IMR-90 (cell line): ENCODE measurements around the gene ACE. TPM values are rescaled to one million over a fixed set of nuclear protein-coding genes. Genes with fewer than 3 reads are reported as not detected.

ENCODE experiments used
- ATAC-seq: fragments of 200-7000 bp; cut with Tn5 transposase; 2 replicates; pipeline ENCODE4 v1.9.1; 2020; ENCODE audit warnings: low read depth, mild to moderate bottlenecking, moderate library complexity
- BruUV-seq: library from RNA; stranded (reverse); fragments of 400-500 nt; replicated peaks from 2 replicates; lab custom pipeline; 2021; lab: Mats Ljungman, UMichigan
- CTCF ChIA-PET: fragments of 300-600 bp; formaldehyde crosslinking; extraction: SDS; loops from one replicate; lab custom pipeline; 2021; ENCODE audit warnings: antibody characterized with exemption; lab: Yijun Ruan, JAX
- POLR2A ChIA-PET: fragments of 300-600 bp; sonication (Branson Sonifier 250); formaldehyde crosslinking; loops from one replicate; lab custom pipeline; 2022; ENCODE audit warnings: antibody characterized with exemption; ENCODE audit not compliant: unreplicated experiment; lab: Charles Lee
- DNase-seq: peaks from one replicate; pipeline ENCODE4 v3.0.0; 2013
- H2AFZ ChIP-seq: replicated peaks from 2 replicates; pipeline ENCODE3; 2013; ENCODE audit warnings: low read length, mild to moderate bottlenecking; ENCODE audit not compliant: poor library complexity
- H2AK5ac ChIP-seq: 2 replicates; pipeline ENCODE4 v1.6.1; 2013; ENCODE audit warnings: low read depth, low read length, inconsistent platforms
- H2AK9ac ChIP-seq: replicated peaks from 2 replicates; pipeline ENCODE3; 2013; ENCODE audit warnings: mild to moderate bottlenecking, low read depth, low read length, moderate library complexity; ENCODE audit not compliant: poor library complexity
- H2BK120ac ChIP-seq: 2 replicates; pipeline ENCODE4 v1.6.1; 2013; ENCODE audit warnings: low read depth, low read length, inconsistent platforms
- H2BK15ac ChIP-seq: 3 replicates; pipeline ENCODE4 v1.6.1; 2013; ENCODE audit warnings: low read depth, low read length, inconsistent platforms
- H2BK20ac ChIP-seq: 2 replicates; pipeline ENCODE4 v1.6.1; 2013; ENCODE audit warnings: low read depth, mild to moderate bottlenecking, inconsistent platforms, low read length, moderate library complexity
- H2BK5ac ChIP-seq: 2 replicates; pipeline ENCODE4 v1.6.1; 2013; ENCODE audit warnings: mild to moderate bottlenecking, low read depth, low read length, inconsistent platforms; ENCODE audit not compliant: poor library complexity, severe bottlenecking
- H3K14ac ChIP-seq: replicated peaks from 2 replicates; pipeline ENCODE4 v1.6.1; 2013; ENCODE audit warnings: low read depth, low read length, inconsistent platforms
- H3K18ac ChIP-seq: 2 replicates; pipeline ENCODE4 v1.6.1; 2013; ENCODE audit warnings: low read depth, low read length, control low read depth
- H3K23ac ChIP-seq: 2 replicates; pipeline ENCODE4 v1.6.1; 2013; ENCODE audit warnings: low read depth, low read length, inconsistent platforms
- H3K27ac ChIP-seq: 2 replicates; pipeline ENCODE4 v1.5.1; 2013; ENCODE audit warnings: mild to moderate bottlenecking, control low read depth, low read length; ENCODE audit not compliant: insufficient read depth
- H3K27me3 ChIP-seq: 2 replicates; pipeline ENCODE4 v1.6.1; 2013; ENCODE audit warnings: low read length; ENCODE audit not compliant: control insufficient read depth, insufficient read depth
- H3K36me3 ChIP-seq: 2 replicates; pipeline ENCODE4 v1.6.1; 2013; ENCODE audit warnings: low read length, mixed read lengths; ENCODE audit not compliant: control insufficient read depth, insufficient read depth
- H3K4ac ChIP-seq: 2 replicates; pipeline ENCODE4 v1.6.1; 2013; ENCODE audit warnings: low read depth, low read length, inconsistent platforms
- H3K4me1 ChIP-seq: 2 replicates; pipeline ENCODE4 v1.6.1; 2013; ENCODE audit warnings: low read length, mixed read lengths; ENCODE audit not compliant: control insufficient read depth, insufficient read depth
- H3K4me2 ChIP-seq: 2 replicates; pipeline ENCODE4 v1.6.1; 2013; ENCODE audit warnings: low read depth, mild to moderate bottlenecking, control low read depth, low read length, moderate library complexity
- H3K4me3 ChIP-seq: 2 replicates; pipeline ENCODE4 v1.5.1; 2013; ENCODE audit warnings: low read depth, mild to moderate bottlenecking, control low read depth, low read length, moderate library complexity; ENCODE audit not compliant: insufficient read depth
- H3K56ac ChIP-seq: 2 replicates; pipeline ENCODE4 v1.6.1; 2013; ENCODE audit warnings: low read length, inconsistent platforms; ENCODE audit not compliant: insufficient read depth; ENCODE audit errors: extremely low read depth
- H3K79me1 ChIP-seq, 2 experiments: 2 replicates each; pipeline ENCODE4 v1.6.1; 2013; ENCODE audit warnings: low read length in 2 of 2, inconsistent platforms in 1 of 2, low read depth in 1 of 2
- H3K9ac ChIP-seq: 2 replicates; pipeline ENCODE4 v1.6.1; 2013; ENCODE audit warnings: low read depth, low read length, control low read depth
- H3K9me1 ChIP-seq: 2 replicates; pipeline ENCODE4 v1.6.1; 2013; ENCODE audit warnings: low read length, inconsistent platforms; ENCODE audit not compliant: insufficient read depth
- H3K9me3 ChIP-seq: 2 replicates; pipeline ENCODE4 v1.6.1; 2013; ENCODE audit warnings: low read length; ENCODE audit not compliant: control insufficient read depth, insufficient read depth
- H4K20me1 ChIP-seq: 2 replicates; pipeline ENCODE4 v1.6.1; 2013; ENCODE audit warnings: low read length, inconsistent platforms; ENCODE audit not compliant: insufficient read depth
- H4K5ac ChIP-seq: 2 replicates; pipeline ENCODE4 v1.6.1; 2013; ENCODE audit warnings: mild to moderate bottlenecking, low read depth, low read length, control low read depth
- H4K8ac ChIP-seq, 2 experiments: 2 replicates each; pipeline ENCODE4 v1.6.1; 2013; ENCODE audit warnings: low read depth in 2 of 2, low read length in 2 of 2, control low read depth in 1 of 2, inconsistent platforms in 1 of 2
- H4K91ac ChIP-seq: 2 replicates; pipeline ENCODE4 v1.6.1; 2013; ENCODE audit warnings: low read depth, low read length, inconsistent platforms; ENCODE audit not compliant: insufficient read depth
- CEBPB ChIP-seq: IDR thresholded peaks from 2 replicates; pipeline ENCODE4 v1.6.1; 2012; ENCODE audit warnings: low read depth, low read length, improper control_type of control experiment
- CHD1 ChIP-seq: IDR thresholded peaks from 2 replicates; pipeline ENCODE4 v1.6.1; 2012; ENCODE audit warnings: low read depth, low read length, improper control_type of control experiment
- FOS ChIP-seq: fragments of 150-350 bp; IDR thresholded peaks from 2 replicates; pipeline ENCODE4 v1.6.1; 2016; ENCODE audit warnings: low read depth, low read length
- MAFK ChIP-seq: IDR thresholded peaks from 2 replicates; pipeline ENCODE4 v1.6.1; 2012; ENCODE audit warnings: low read depth, low read length, improper control_type of control experiment
- MAZ ChIP-seq: IDR thresholded peaks from 2 replicates; pipeline ENCODE4 v1.6.1; 2012; ENCODE audit warnings: low read depth, mild to moderate bottlenecking, low read length, improper control_type of control experiment, moderate library complexity, borderline replicate concordance
- MXI1 ChIP-seq: IDR thresholded peaks from 2 replicates; pipeline ENCODE4 v1.6.1; 2012; ENCODE audit warnings: low read depth, mild to moderate bottlenecking, low read length, moderate library complexity, borderline replicate concordance
- NFE2L2 ChIP-seq: fragments of 150-350 bp; IDR thresholded peaks from 2 replicates; pipeline ENCODE4 v1.6.1; 2016; ENCODE audit warnings: low read depth, mild to moderate bottlenecking, low read length
- POLR2A ChIP-seq: IDR thresholded peaks from 2 replicates; pipeline ENCODE4 v1.6.1; 2012; ENCODE audit warnings: mild to moderate bottlenecking, low read depth, low read length
- RAD21 ChIP-seq: IDR thresholded peaks from 2 replicates; pipeline ENCODE4 v1.6.1; 2012; ENCODE audit warnings: low read length, improper control_type of control experiment
- RCOR1 ChIP-seq: IDR thresholded peaks from 2 replicates; pipeline ENCODE4 v1.6.1; 2012; ENCODE audit warnings: mild to moderate bottlenecking, low read length, improper control_type of control experiment; ENCODE audit not compliant: insufficient replicate concordance
- SMC3 ChIP-seq: fragments of 150-350 bp; IDR thresholded peaks from 2 replicates; pipeline ENCODE4 v1.6.1; 2016; ENCODE audit warnings: low read depth, mild to moderate bottlenecking, antibody characterized with exemption, low read length, moderate library complexity
- WGBS, 2 experiments: methylation state at CpG; one replicate each; pipeline versions ENCODE4 v1.1.5 to v1.1.7; 2013; ENCODE audit warnings: missing lambda C conversion rate in 2 of 2; ENCODE audit not compliant: insufficient read length in 1 of 2; ENCODE audit errors: extremely low coverage in 2 of 2; 5-methylcytosine and 5-hydroxymethylcytosine counted together
- dilution Hi-C: fragments of 300-500 bp; cut with HindIII; formaldehyde crosslinking; loops from one replicate; pipeline ENCODE4 v1.14.3; 2018; ENCODE audit warnings: low sequenced_read_pairs; ENCODE audit not compliant: unreplicated experiment
- in situ Hi-C: fragments of 300-500 bp; cut with MboI; formaldehyde crosslinking; loops from 3 replicates; pipeline ENCODE4 v1.14.3; 2019; ENCODE audit warnings: low sequenced_read_pairs, inconsistent platforms, mixed read lengths
- intact Hi-C: fragments of 100-400 bp; cut with micrococcal nuclease; formaldehyde crosslinking; loops from 2 replicates; pipeline ENCODE4 v1.10.0; 2022
- polyA plus RNA-seq, 3 experiments: library from polyadenylated mRNA; depleted of rRNA; stranded (reverse); fragments of >200 nt; gene quantifications; 2 replicates each; pipeline ENCODE4 v1.2.3, GENCODE V29; 2012; ENCODE audit warnings: low replicate concordance in 1 of 3
- total RNA-seq: library from RNA; depleted of rRNA; stranded (reverse); fragments of >200 nt; gene quantifications from 2 replicates; pipeline ENCODE4 v1.2.3, GENCODE V29; 2012
- TF ChIP-seq, protein P1 (sequence below): fragments of 150-350 bp; IDR thresholded peaks from 2 replicates; pipeline ENCODE4 v1.6.1; 2016; ENCODE audit warnings: low read depth, mild to moderate bottlenecking, low read length, moderate library complexity, borderline replicate concordance
- TF ChIP-seq, protein P2 (sequence below): conservative IDR thresholded peaks from 2 replicates; pipeline ENCODE4 v1.5.1; 2012; ENCODE audit warnings: mild to moderate bottlenecking, low read depth, low read length, improper control_type of control experiment
- TF ChIP-seq, protein P3 (sequence below): fragments of 150-350 bp; IDR thresholded peaks from 2 replicates; pipeline ENCODE4 v1.6.1; 2017; ENCODE audit warnings: mild to moderate bottlenecking, antibody characterized with exemption, low read length, low read depth

The ACE gene
- total and polyA plus RNA-seq, 2 of the 4 experiments (the other 2 are of a cell fraction), result 1.4 to 5.8 TPM

DNA sequence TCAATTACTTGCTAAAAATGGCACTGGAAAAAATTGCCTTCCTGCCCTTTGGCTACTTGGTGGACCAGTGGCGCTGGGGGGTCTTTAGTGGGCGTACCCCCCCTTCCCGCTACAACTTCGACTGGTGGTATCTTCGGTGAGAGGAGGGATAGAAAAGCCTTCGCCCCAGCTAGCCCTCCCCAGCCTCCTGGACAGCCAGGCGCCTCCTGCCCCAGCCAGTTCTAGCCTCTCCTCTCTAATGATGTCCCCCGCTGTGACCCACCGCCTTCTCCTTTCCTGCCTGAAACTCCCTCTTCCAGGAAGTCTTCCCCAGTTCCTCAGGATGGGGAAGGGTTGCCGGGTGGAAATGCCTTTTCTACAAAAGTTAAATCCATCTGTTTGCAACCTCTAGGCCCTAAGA, 6.2 kb downstream of the ACE start:
- no peak for DNase-seq
- H2AK5ac ChIP-seq, result no peak overlapping the region
- no peak overlapping the region for H2BK15ac ChIP-seq
- no peak overlapping the region for H3K56ac ChIP-seq
- no peak overlapping the region for H2AFZ ChIP-seq
- H3K4me1 ChIP-seq, result peaks cover 4% of the 10 kb centered on the region
- no peaks in the 10 kb centered on the region for H3K9me3 ChIP-seq
- no peak overlapping the region for H3K9ac ChIP-seq
- intact Hi-C loops (no loop called here), in situ Hi-C loops (no loop called here), dilution Hi-C loops (no loop called here)
- H3K4me2 ChIP-seq, result no peak overlapping the region
- H2BK5ac ChIP-seq, result no peak overlapping the region
- no peak overlapping the region for H4K5ac ChIP-seq
- no peak overlapping the region for H2BK20ac ChIP-seq
- H2BK120ac ChIP-seq, result no peak overlapping the region
- H3K27ac ChIP-seq, result no peak overlapping the region
- ATAC-seq, result no peak
- TF ChIP-seq MXI1, result no peak
- TF ChIP-seq FOS, result no peak
- TF ChIP-seq, protein P1, sequence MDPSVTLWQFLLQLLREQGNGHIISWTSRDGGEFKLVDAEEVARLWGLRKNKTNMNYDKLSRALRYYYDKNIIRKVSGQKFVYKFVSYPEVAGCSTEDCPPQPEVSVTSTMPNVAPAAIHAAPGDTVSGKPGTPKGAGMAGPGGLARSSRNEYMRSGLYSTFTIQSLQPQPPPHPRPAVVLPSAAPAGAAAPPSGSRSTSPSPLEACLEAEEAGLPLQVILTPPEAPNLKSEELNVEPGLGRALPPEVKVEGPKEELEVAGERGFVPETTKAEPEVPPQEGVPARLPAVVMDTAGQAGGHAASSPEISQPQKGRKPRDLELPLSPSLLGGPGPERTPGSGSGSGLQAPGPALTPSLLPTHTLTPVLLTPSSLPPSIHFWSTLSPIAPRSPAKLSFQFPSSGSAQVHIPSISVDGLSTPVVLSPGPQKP, result no peak
- no peak for TF ChIP-seq RCOR1
- no peak for TF ChIP-seq MAZ
- TF ChIP-seq, protein P2, sequence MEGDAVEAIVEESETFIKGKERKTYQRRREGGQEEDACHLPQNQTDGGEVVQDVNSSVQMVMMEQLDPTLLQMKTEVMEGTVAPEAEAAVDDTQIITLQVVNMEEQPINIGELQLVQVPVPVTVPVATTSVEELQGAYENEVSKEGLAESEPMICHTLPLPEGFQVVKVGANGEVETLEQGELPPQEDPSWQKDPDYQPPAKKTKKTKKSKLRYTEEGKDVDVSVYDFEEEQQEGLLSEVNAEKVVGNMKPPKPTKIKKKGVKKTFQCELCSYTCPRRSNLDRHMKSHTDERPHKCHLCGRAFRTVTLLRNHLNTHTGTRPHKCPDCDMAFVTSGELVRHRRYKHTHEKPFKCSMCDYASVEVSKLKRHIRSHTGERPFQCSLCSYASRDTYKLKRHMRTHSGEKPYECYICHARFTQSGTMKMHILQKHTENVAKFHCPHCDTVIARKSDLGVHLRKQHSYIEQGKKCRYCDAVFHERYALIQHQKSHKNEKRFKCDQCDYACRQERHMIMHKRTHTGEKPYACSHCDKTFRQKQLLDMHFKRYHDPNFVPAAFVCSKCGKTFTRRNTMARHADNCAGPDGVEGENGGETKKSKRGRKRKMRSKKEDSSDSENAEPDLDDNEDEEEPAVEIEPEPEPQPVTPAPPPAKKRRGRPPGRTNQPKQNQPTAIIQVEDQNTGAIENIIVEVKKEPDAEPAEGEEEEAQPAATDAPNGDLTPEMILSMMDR, result no peak
- no peak for TF ChIP-seq POLR2A
- no peak for TF ChIP-seq NFE2L2
- TF ChIP-seq RAD21, result no peak
- TF ChIP-seq CEBPB, result no peak
- TF ChIP-seq CHD1, result no peak
- no peak for TF ChIP-seq MAFK
- no peak for TF ChIP-seq SMC3
- TF ChIP-seq, protein P3, sequence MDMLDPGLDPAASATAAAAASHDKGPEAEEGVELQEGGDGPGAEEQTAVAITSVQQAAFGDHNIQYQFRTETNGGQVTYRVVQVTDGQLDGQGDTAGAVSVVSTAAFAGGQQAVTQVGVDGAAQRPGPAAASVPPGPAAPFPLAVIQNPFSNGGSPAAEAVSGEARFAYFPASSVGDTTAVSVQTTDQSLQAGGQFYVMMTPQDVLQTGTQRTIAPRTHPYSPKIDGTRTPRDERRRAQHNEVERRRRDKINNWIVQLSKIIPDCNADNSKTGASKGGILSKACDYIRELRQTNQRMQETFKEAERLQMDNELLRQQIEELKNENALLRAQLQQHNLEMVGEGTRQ, result no peak
- H4K91ac ChIP-seq, result no peak overlapping the region
- ChIA-PET CTCF (interaction anchor here (1.4 kb wide), 1 partner anchor 129 kb away, joined by 4 read pairs; no protein-coding TSS in a partner anchor), POLR2A (no interaction called here)
- H3K36me3 ChIP-seq, result no peaks in the 10 kb centered on the region
- H2AK9ac ChIP-seq, result no peak overlapping the region
- BruUV-seq, result no TSS peak
- no peak overlapping the region for H3K18ac ChIP-seq
- no peaks in the 10 kb centered on the region for H4K20me1 ChIP-seq
- no peaks in the 10 kb centered on the region for H3K79me1 ChIP-seq
- H3K23ac ChIP-seq, result no peak overlapping the region
- H3K14ac ChIP-seq, result no peak overlapping the region
- WGBS, 2 experiments, result no CpG with 5 or more reads among the region's 10 CpGs
- no peak overlapping the region for H4K8ac ChIP-seq
- no peak overlapping the region for H3K4me3 ChIP-seq
- H3K27me3 ChIP-seq, result peaks cover 2% of the 10 kb centered on the region; the same call in 1 of the 2 replicates
- H3K9me1 ChIP-seq, result peaks cover 3% of the 10 kb centered on the region; the same call in 1 of the 2 replicates
- no peak overlapping the region for H3K4ac ChIP-seq
